Colonic mucosa (tissue), 4 donors: ENCODE measurements around the gene MYG1. TPM values are rescaled to one million over a fixed set of nuclear protein-coding genes. Genes with fewer than 3 reads are reported as not detected.
A peak's percentile ranks its signal among the peaks of the same experiment; 100 is the strongest.

Experiments used
- DNase-seq: peaks from one replicate; pipeline ENCODE4 v3.0.0-alpha.2; 2020
- H3K27ac ChIP-seq: fragments of 200-600 bp; one replicate; pipeline ENCODE4 v1.8.0; 2021
- H3K27me3 ChIP-seq: fragments of 200-600 bp; one replicate; pipeline ENCODE4 v1.8.0; 2021
- H3K36me3 ChIP-seq: fragments of 200-600 bp; one replicate; pipeline ENCODE4 v1.8.0; 2021
- H3K4me1 ChIP-seq: fragments of 200-600 bp; one replicate; pipeline ENCODE4 v1.8.0; 2021; ENCODE audit warnings: mild to moderate bottlenecking
- H3K4me3 ChIP-seq: fragments of 200-600 bp; one replicate; pipeline ENCODE4 v1.8.0; 2021
- H3K9ac ChIP-seq, 2 donors: one replicate each; pipeline ENCODE4 v1.7.0; 2013; ENCODE audit warnings: control low read depth in 2 of 2, low read depth in 2 of 2, low read length in 2 of 2
- H3K9me3 ChIP-seq: fragments of 200-600 bp; one replicate; pipeline ENCODE4 v1.8.0; 2021
- intact Hi-C: fragments of 100-400 bp; cut with DNase I; formaldehyde crosslinking; loops from one replicate; pipeline ENCODE4 v1.14.1; 2022
- total RNA-seq, 2 donors: library from RNA; stranded (reverse); fragmentation: NEBNext Ultra II Directional in 1 of 2; extraction: Animal tissue kit (Norgen Biotek cat#: 25700) in 1 of 2; gene quantifications; one replicate each; pipeline ENCODE4 v1.2.1, GENCODE V29; 2021
- TF ChIP-seq, protein P1 (sequence below): fragments of 200-600 bp; IDR thresholded peaks from one replicate; pipeline ENCODE4 v1.8.0; 2022; ENCODE audit warnings: antibody characterized with exemption, mild to moderate bottlenecking
- donor health status: healthy.
- donor health status: DM: no; HTN: no; CAD: no.
- donor health status: DM: no; HTN: no; CAD: no.

MYG1 gene
- total RNA-seq, 2 donors from 2014 or later = 37.4 to 60.6 TPM

DNA sequence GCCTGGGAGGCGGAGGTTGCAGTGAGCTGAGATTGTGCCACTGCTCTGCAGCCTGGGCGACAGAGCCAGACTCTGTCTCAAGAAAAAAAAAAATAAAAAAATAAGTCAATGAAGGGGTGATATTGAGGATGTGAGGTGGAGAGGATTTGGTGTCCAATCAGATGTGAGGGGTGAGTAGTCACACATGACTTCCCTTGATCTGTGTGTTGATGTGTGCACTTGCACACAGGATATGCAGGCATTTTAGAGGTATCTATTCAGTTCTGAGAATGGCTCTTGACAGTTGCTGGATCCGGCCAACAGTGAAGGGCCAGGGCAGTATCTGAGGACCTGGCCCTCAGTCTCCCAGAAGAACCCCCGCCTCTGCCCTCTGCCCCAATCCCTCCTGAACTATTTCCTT lies 44.5 kb downstream of the MYG1 start:
- no peak for DNase-seq
- no peaks in the 10 kb centered on the region for H3K4me1 ChIP-seq
- H3K9ac ChIP-seq = no peak overlapping the region
- H3K9me3 ChIP-seq = no peaks in the 10 kb centered on the region
- intact Hi-C loops = no loop called here
- TF ChIP-seq, protein P1, sequence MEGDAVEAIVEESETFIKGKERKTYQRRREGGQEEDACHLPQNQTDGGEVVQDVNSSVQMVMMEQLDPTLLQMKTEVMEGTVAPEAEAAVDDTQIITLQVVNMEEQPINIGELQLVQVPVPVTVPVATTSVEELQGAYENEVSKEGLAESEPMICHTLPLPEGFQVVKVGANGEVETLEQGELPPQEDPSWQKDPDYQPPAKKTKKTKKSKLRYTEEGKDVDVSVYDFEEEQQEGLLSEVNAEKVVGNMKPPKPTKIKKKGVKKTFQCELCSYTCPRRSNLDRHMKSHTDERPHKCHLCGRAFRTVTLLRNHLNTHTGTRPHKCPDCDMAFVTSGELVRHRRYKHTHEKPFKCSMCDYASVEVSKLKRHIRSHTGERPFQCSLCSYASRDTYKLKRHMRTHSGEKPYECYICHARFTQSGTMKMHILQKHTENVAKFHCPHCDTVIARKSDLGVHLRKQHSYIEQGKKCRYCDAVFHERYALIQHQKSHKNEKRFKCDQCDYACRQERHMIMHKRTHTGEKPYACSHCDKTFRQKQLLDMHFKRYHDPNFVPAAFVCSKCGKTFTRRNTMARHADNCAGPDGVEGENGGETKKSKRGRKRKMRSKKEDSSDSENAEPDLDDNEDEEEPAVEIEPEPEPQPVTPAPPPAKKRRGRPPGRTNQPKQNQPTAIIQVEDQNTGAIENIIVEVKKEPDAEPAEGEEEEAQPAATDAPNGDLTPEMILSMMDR = no peak
- H3K27me3 ChIP-seq = no peaks in the 10 kb centered on the region
- H3K4me3 ChIP-seq = no peak overlapping the region
- no peak overlapping the region for H3K27ac ChIP-seq
- H3K36me3 ChIP-seq = no peaks in the 10 kb centered on the region

DNA sequence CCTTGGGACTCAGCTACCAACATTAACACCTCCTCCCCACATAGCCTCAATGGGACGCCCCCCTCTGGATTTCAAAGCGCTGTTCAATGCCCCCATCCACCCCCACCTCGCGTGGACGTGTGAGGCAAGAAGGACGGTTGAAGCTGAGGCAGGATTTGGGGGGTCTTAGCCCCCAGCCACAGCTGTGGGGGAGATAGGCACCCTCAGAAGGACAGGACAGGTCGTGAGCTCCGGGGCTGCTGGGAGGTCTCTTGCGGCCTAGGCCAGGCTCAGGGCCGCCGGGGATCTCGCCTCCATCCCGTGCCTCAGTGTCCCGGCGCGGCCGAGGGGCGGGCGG lies 45.0 kb downstream of the MYG1 start:
- Histone ChIP-seq H3K27me3 (no peaks in the 10 kb centered on the region), H3K36me3 (no peaks in the 10 kb centered on the region), H3K4me3 (peak overlapping the region; percentile 63), H3K27ac (no peak overlapping the region), H3K9me3 (no peaks in the 10 kb centered on the region), H3K9ac (no peak overlapping the region), H3K4me1 (no peaks in the 10 kb centered on the region)
- intact Hi-C loops = no loop called here
- DNase-seq = no peak
- TF ChIP-seq, protein P1 = no peak

DNA sequence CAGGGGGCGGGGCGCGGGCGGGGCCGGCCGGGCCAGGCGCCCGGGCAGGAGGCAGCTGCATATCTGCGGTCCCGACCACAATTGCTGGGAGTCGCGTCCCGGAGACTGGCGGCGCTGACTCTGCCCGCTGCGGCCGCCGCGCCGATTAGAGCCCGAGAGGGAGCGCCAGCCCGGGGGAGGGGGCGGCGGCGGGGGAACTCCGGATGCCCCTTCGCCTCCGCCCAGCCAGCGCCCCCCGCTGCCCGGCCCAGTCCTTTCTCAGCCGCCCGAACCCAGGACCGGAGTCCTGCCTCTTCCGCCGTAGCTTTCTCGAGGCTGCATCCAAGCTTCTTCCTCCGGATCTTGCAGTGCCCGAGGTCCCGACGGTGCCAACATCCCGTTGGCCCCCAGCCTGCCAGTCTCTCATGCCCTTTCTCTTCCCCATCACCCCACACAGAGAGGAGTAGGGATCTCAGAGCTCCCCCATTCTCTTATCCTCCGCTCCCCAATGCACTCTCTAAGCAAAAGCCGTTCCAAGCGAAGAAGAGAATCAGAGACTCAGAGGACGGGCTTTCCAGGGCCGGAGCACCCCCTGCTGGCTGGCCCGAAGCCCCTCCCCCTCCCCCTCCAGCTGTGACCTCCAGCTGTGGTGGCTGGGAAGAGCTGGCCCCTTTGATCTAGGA lies 45.5 kb downstream of the MYG1 start:
- peak overlapping the region; percentile 78 to 86 for H3K9ac ChIP-seq
- H3K4me3 ChIP-seq = peak overlapping the region; percentile 63
- peak; percentile 69 for DNase-seq
- H3K4me1 ChIP-seq = no peaks in the 10 kb centered on the region
- intact Hi-C loops = no loop called here
- H3K27ac ChIP-seq = peak overlapping the region; percentile 61
- TF ChIP-seq, protein P1 = peak; percentile 42
- no peaks in the 10 kb centered on the region for H3K9me3 ChIP-seq
- no peaks in the 10 kb centered on the region for H3K27me3 ChIP-seq
- H3K36me3 ChIP-seq = no peaks in the 10 kb centered on the region

DNA sequence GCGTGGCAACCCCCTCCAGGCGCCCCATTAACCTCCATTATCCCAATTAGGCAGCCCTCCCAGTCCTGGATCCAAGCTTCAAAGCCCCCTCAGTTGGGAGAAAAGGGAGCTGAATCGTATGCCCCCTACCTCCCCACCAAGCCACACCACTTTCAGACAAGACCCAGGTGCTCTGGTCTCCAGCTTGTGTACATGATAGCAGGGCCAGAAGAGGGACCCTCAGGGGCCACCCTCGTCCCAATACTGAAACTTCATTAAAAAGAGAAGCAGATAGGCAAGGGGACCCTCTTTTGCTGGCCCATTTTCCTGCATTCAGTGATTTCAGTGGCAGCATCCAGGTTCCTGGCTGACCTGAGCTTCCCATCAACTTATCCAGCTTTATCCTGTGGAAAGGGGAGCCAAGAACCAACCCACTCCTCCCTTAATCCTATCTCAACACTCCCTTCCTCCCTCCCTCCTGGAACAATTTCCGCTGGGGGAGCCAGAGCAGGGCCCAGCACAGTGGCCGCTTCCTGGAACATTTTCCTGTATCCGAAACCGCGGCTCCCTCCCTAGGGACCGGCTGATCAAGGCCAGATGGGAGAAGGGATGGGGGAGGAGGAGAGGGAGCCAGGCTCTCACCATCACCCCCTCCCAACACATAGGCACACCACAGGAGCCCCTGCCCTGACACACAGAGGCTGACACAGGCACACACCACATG lies 46.1 kb downstream of the MYG1 start:
- Histone ChIP-seq H3K27ac (peak overlapping the region; percentile 61), H3K4me3 (peak overlapping the region; percentile 63), H3K4me1 (no peaks in the 10 kb centered on the region), H3K27me3 (no peaks in the 10 kb centered on the region), H3K9me3 (no peaks in the 10 kb centered on the region), H3K9ac (peak overlapping the region; percentile 78 to 86), H3K36me3 (no peaks in the 10 kb centered on the region)
- TF ChIP-seq, protein P1 = no peak
- no peak for DNase-seq
- intact Hi-C loops = no loop called here

DNA sequence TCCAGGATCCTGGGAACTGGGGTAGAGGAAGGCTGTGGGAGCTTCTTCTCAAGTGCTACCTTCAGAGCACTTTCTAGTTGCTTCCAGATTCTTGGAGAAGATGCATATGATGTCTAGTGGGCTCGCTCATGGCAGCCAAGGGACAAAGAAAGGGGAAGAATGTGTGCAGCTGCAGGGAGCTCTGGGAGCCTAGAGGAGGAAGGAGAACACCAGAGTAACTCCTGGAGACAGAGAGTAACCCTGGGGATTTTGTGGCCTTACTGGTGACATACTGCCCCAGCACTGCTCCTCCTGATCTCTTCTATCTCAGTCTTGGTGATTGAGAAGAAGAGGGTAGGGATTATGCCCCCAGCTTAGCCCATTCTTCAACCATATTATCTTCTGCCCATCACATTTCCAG lies 47.0 kb downstream of the MYG1 start:
- Histone ChIP-seq H3K27ac (no peak overlapping the region), H3K27me3 (no peaks in the 10 kb centered on the region), H3K36me3 (no peaks in the 10 kb centered on the region), H3K9ac (no peak overlapping the region), H3K9me3 (no peaks in the 10 kb centered on the region), H3K4me3 (no peak overlapping the region), H3K4me1 (no peaks in the 10 kb centered on the region)
- no peak for DNase-seq
- TF ChIP-seq, protein P1 = no peak
- intact Hi-C loops = no loop called here
